CD1c-positive myeloid dendritic cell (primary cell): ENCODE results near the gene WDR3.
"Not testable (repeated sequence)": the region's sequence is repeated elsewhere in the genome, so short reads cannot be mapped to it uniquely, and the experiment has no call there.

Experiments used
- DNase-seq: peaks from one replicate; pipeline ENCODE4 v3.0.0-alpha.2; 2016; ENCODE audit errors: extremely low spot score

WDR3 gene

DNA sequence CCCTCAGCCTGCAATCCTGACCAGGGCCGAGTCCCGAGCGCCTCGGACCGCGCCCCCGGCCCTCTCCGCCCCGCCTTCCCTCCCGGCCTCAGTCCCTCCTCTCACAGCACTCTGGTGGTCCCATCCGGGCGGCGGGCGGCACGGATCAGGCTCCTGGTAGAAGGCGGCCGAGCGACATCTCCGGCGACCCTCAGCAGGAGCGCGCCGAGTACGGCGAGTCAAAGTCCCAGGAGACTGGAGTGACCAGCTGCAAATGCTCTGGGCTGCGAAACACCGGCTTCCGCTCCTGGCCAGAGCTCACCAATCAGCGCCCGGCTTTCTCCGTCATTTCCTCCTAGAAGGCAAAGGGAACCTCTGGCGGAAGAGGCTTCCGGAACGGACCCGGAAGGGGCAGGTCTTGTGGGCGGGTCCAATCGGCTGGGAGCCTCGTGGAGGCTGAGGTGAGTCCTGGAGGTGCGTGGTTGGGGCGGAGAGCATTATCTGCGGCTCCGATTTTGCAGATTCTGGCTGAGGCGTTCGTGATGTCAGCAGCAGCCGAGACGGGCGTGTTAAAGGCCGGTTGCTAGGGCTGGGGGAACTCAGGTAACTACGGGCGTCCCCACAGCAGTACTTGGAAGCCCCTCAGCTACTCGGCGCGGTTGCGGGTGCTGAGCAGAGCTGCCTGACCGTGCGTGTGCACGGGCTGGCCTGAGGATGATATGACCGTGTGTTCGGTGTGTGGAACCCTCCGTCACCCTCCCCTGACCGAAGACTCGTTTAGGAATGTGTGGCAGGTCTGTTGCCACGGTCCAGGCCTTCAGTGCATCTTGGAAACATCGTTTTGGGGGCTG, at the start of gene WDR3, which contains the start of gene GDAP2:
Gene WDR3, plus strand, starts transcription at position 397 of the 830 bp plus-strand sequence. CDS start 3,581 bp downstream, outside the sequence.
Gene GDAP2, minus strand, starts transcription at position 279 of the 830 bp plus-strand sequence. CDS start 9,264 bp downstream, outside the sequence.
- DNase-seq, result peak; percentile 98

- no peak for DNase-seq
These were observed 45.9 kb upstream of the WDR3 start for GRCh38 chr1:117883616-117884015.

- no peak for DNase-seq
These were observed 43.3 kb upstream of the WDR3 start for GRCh38 chr1:117886101-117886795.

DNA sequence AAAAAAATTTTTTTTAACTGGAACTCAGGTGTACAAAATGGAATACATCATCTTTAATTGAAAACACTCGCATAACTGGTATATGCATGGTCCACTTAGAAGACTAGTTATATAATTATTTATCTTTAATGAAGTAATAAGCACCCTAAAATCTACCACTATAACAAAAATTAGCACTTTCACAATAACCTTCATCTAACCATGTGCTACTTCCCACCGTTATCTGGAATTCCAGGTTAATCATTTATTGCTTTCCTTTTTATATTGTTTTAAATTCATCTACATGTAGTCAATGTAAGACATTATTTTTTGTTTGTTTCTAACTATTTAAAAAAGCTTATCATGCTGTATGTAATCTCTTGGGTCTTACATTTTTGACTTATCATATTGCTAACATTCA, 39.1 kb upstream of the WDR3 start:
- no peak for DNase-seq

GRCh38 chr1:117892512-117892911, 37.0 kb upstream of the WDR3 start:
- DNase-seq, result no peak

DNA sequence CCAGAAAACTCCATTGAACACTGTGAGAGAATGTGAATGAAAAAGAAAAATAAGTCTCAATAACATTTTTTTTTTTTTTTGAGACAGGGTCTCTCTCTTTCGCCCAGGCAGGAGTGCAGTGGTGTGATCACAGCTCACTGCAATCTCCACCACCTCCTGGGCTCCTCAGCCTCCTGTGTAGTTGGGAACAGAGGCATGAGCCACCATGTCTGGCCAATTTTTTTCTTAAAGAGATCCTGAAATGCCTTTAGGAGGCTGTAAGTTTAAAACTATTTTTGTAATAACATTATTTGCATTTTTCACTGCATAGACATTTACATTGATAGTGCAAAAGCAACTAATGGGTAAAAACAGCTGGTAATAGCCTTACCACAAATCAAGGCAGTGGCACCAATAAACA, 35.5 kb upstream of the WDR3 start:
- DNase-seq, result no peak

- peak; percentile 62 for DNase-seq
These were observed 33.9 kb upstream of the WDR3 start for GRCh38 chr1:117895482-117896114.

DNA sequence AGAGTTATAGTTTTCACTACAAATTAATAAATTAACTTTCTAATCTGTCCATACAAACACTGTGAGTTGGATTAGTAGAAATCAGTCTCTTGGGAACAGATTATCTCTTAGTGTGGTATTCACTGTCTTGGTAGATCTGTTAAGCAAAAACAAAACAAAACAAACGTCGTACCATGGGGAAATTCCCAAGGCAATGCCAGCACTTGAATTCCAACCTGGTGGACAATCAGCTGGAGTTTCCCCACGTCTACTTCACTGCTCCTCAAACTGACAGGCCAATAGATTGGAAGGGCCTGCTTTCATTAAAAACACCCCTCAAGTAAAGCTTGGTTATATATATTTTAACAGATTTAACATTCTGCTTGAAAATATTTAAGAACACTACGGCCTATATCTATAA, 32.0 kb upstream of the WDR3 start:
- no peak for DNase-seq

GRCh38 chr1:117899801-117900200, 29.7 kb upstream of the WDR3 start:
- no peak for DNase-seq

DNA sequence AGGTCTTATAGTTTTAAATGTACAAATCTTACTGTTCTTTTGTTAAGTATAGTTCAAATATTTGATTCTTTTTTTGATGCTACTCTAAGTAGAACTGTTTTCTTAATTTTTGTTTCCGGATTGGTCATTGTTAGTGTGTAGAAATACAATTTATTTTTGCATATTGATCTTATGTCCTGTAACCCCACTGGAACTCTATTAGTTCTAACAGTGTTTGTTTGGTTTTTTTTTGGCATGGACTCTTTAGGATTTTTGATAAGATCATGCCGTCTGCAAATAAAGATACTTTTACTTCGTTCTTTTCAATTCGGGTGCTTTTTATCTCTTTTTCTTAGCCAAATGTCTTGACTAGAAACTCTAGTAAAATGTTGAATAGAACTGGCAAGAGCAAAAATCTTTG, 26.6 kb upstream of the WDR3 start:
- no peak for DNase-seq

DNA sequence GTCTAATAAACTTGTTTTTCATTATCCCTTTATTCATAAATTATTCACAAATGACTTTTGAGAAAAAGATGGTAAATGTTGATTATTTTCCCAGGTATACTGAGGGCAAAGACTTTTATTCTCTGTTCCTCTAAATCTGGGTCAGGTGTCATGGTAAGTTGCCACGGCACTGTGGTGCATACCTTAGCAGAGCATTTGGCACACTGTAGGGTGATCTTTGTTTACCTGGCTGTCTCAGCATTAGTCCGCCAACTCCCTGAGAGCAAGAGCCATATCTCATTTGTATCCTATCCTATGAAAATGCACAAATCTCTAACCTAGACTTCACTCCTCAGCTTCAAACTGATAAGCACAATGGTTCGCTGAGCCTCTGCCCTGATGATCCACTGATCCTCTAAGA, 25.1 kb upstream of the WDR3 start:
- no peak for DNase-seq

DNA sequence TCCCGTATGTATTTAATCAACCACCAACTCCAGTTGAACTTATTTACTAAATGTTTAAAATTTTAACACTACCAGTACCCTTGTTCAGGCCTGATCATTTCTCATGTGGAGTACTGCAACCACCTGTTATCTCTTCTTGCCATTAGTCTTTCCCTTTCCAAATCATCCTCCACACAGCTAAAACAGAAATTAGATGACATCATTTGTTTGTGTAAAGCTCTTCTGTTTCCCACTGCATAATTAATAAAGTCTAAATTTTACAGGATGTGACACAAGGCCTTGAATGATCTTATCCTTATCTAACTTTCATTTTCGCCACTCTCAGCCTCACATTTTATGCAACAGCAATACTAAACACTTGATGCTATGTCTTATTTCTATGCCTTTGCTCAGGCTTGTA, 24.5 kb upstream of the WDR3 start:
- no peak for DNase-seq

DNA sequence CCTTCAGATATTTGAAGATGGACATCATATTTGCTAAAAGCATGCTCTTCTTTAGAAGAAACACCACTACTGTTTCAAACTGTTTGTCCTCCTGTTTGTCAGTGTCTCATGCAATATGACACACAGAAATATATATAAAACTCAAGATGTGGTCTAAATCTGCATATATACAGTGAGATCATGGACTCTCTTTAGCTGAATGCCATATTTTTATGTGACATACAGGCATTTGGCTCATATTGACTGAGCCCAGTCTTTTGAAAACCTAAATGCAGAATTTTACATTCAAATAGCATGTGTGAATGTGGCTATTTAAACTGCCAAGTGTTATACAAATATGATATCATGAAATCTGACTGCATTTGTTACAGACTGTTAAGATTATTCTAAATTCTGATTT, 18.5 kb upstream of the WDR3 start:
- no peak for DNase-seq

DNA sequence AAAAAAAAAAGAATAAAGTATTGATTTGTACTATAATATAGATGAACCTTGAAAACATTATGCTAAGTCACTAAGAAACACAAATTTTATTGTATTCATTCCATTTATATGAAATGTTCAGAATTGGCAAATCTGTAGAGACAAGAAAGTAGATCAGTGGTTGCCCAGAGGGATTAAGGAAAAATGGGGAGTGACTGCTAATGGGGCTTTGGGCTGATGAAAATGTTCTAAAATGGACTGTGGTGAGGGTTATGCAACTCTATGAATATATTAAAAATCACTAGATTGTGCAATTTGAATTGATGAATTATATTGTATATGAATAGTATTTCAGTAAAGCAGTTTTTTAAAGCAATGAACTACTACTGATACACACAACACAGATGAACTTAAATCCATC, 10.2 kb upstream of the WDR3 start:
- no peak for DNase-seq

DNA sequence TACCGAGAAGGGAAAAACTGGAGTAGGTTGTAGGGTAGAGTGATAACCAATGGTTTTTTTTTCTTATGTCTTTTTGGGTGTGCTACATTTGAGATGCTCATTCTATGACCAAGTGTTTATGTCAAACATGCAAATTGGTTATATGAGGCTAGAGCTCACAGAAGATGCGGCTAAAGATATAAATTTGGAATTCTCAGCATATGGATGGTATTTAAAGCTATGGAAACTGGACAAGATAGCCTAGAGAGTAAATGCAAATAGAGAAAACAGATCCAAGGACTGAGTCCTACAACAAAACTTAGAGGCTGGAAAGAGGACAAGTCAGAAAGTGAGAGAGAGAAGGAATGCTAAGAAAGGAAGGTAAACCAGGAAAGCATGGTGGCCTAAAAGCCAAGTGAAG, 7.5 kb upstream of the WDR3 start:
- no peak for DNase-seq

DNA sequence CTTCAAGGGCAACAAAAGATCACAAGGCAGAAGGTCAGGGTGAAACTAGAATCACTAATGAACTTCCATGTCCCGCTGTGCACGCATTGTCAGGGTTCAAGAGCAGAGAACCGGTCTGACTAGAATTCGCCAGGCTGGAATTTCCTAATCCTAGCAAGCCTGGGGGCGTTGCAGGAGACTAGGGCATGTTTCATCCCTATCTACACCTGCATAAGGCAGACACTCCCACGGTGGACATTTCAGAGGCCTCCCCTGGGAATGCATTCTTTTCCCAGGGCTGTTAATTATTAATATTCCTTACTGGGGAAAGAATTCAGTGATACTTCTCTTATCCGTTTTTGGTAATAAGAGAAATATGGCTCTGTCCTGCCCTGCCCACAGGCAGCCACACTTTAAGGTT, 6.8 kb upstream of the WDR3 start:
- not testable (repeated sequence) for DNase-seq

DNA sequence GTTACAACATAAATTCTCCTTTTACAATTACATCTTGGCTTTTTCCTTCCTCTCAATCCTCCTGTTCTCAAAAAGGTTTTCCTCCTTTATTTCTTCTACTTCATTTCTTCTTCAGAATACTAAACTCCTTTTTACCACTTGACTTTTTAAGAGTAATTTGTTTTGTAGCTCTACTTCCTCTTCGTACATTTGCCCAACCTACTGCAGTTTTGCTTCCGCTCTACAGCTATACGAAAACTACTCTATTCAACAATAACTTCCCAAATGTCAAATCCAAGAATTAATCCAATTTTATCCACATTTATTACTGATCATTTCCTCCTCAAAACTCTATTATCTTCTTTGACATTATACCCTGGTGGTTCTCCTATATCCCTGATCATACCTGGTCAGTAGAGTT, 3.6 kb upstream of the WDR3 start:
- DNase-seq, result peak; percentile 63

DNA sequence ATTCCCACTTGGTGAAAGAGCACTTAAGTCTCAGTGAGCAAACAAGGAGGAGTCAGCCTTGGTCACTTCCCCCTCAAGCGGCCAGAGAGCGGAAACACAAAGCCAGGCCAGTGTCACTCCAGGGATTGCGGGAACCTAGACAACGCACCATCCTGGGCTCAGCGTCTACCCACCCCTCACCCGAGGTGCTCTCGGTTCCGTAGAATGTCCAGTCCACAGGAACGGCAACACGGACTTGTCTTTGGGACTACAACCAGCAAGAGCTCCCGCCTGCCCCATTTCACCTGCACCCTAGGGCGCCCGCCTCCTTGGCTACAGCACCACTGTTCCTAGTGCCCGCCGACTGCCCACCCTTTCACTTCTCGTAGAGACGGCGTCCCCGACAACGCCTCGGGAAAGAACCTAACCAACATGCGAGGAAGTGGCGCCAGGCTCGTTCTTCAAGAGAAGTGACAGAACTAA, 627 bp upstream of the WDR3 start:
- DNase-seq, result peak; percentile 83

DNA sequence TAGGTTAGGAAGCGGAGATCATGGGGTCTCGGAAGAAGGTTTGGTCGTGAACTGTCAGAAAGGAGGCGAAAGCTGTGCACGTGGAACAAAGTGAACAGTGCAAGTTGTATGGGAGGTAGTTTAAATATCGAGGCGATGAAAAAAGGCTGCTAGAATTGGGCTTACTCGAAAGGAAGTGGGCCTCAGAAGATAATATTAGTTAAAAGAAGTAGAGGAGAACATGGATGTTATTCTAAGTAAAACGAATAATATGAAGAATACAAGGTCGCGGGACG, 571 bp downstream of the WDR3 start:
- DNase-seq, result no peak

DNA sequence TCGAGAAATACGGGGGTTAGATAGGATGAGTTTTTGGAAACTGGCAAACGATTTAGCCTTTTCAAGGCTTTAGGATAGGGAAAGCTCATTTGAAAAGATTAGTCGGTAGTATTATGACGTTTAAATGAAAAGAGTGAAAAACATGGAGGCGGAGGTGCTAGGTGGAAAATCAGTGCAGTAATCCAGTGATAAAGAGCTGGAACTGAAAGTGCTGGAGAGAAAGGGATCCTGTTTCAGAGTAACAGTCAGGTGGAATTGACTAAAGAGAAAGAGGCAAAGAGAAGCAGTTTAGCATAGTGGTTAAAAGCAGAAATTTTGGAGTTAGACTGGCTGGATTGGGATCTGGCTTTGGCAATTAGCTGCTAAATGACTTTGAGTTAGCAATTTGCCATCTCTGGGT, 945 bp downstream of the WDR3 start:
- DNase-seq, result peak; percentile 13

- no peak for DNase-seq
These were observed 3.0 kb downstream of the WDR3 start for GRCh38 chr1:117932576-117932975.

DNA sequence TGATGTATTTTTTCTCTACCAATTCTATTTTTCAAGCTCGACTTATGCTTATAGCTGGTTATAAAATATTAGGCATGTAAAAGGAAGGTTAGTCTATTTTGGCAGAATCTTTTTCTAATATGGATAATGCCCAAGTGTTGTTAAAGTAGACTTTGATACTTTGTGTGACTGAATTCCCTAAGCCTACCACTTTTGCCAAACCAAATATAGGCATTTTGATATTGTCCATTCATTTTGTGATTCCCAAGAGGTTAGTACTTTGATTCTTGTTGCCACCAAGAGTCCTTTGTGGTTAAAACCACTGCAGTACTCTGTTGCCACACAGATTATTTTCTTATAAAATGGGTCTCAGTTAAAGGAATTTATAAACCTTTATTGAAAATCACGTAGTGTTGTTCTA, 4.2 kb downstream of the WDR3 start:
- no peak for DNase-seq

DNA sequence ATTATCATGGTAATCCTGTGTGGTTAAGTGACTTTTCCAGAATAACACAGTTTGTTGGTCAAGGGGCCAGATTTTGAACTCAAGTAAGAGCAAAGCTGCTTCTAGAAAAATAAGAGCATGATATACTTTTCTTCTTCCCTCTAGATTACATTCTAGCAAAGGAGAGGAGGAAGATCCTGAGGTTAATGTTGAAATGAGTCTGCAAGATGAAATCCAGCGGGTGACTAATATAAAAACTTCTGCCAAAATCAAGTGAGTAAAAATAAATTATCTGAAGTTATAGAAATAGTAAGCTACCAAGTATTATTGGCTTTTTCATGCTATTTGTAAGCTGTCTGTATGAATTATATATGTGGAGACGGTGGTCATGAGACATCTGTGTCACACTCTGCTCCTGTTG, 12.8 kb downstream of the WDR3 start:
- DNase-seq, result no peak
